K562 (cell line): ENCODE measurements around the gene PSMB2. TPM values are rescaled to one million over a fixed set of nuclear protein-coding genes. Genes with fewer than 3 reads are reported as not detected.

Experiments
- ATF7 ChIP-seq: fragments of 450-650 bp; IDR thresholded peaks from 2 replicates; pipeline ENCODE4 v1.7.1; 2014; ENCODE audit warnings: mild to moderate bottlenecking, moderate library complexity
- BDP1 ChIP-seq: IDR thresholded peaks from 3 replicates; pipeline ENCODE4 v1.6.1; 2011; ENCODE audit not compliant: insufficient read length, insufficient read depth
- CBX3 ChIP-seq, 2 experiments: IDR thresholded peaks; 1 replicate in 1 of 2; 2 replicates in 1 of 2; pipeline ENCODE4 v1.6.1; 2012; ENCODE audit warnings: inconsistent platforms in 2 of 2, low read length in 2 of 2, borderline replicate concordance in 1 of 2, control low read depth in 1 of 2
- DDX20 ChIP-seq: fragments of 450-650 bp; IDR thresholded peaks from 2 replicates; pipeline ENCODE4 v1.6.1; 2016; ENCODE audit warnings: missing genetic modification characterization, low read depth, mild to moderate bottlenecking, missing compliant biosample characterization, moderate library complexity
- KAT8 ChIP-seq: fragments of 450-650 bp; IDR thresholded peaks from 2 replicates; pipeline ENCODE4 v1.6.1; 2016; ENCODE audit warnings: low read depth, mild to moderate bottlenecking
- RBM14 ChIP-seq: fragments of 200-400 bp; formaldehyde crosslinking; IDR thresholded peaks from 2 replicates; pipeline ENCODE4 v1.6.1; 2018; ENCODE audit warnings: low read depth, mild to moderate bottlenecking, low read length, moderate library complexity, borderline replicate concordance; ENCODE audit not compliant: insufficient read depth
- ZNF133 ChIP-seq: fragments of 250-450 bp; sonication (Bioruptor Pico); IDR thresholded peaks from 2 replicates; pipeline ENCODE4 v1.4.0; 2020; ENCODE audit warnings: mild to moderate bottlenecking
- ZNF253 ChIP-seq: fragments of 250-450 bp; sonication (Bioruptor Pico); conservative IDR thresholded peaks from 2 replicates; pipeline ENCODE4 v1.6.1; 2021; ENCODE audit warnings: mild to moderate bottlenecking
- ZNF584 ChIP-seq: fragments of 200-800 bp; sonication (Bioruptor generic); IDR thresholded peaks from 2 replicates; pipeline ENCODE4 v1.6.1; 2016; ENCODE audit warnings: low read depth, mild to moderate bottlenecking, missing genetic modification characterization, missing compliant biosample characterization
- ZSCAN29 ChIP-seq: fragments of 450-650 bp; IDR thresholded peaks from 2 replicates; pipeline ENCODE4 v1.6.1; 2017
- polyA plus RNA-seq, 8 experiments: library from polyadenylated mRNA; depleted of rRNA in 4 of 8; stranded (reverse) in 5 of 8; unstranded in 3 of 8; fragments of >200 nt; fragmentation: Nextera tagmentation in 2 of 8; fragmentation: Illumina TruSeq in 1 of 8; extraction: Ambion mirVana in 2 of 8; extraction: Trizol in 1 of 8; gene quantifications; 2 replicates each; pipeline versions ENCODE4 v1.2.1 to v1.2.3, GENCODE V29; 2011 to 2014; ENCODE audit warnings: inconsistent platforms in 1 of 8, missing spikeins in 1 of 8
- total RNA-seq, 7 experiments: library from RNA; depleted of rRNA in 6 of 7; stranded (reverse); fragments of >200 nt in 6 of 7; fragmentation: Illumina TruSeq in 2 of 7; extraction: Trizol in 2 of 7; gene quantifications; 2 replicates each; pipeline versions ENCODE4 v1.2.1 to v1.2.3, GENCODE V29; 2011 to 2021; ENCODE audit warnings: low replicate concordance in 1 of 7
- TF ChIP-seq, protein P1 (sequence below), 2 experiments: fragments of 450-650 bp; formaldehyde crosslinking in 1 of 2; IDR thresholded peaks; 2 replicates each; pipeline versions ENCODE4 v1.4.0 to v1.6.1; 2014 to 2020; ENCODE audit warnings: mild to moderate bottlenecking in 2 of 2, borderline replicate concordance in 1 of 2, low read depth in 1 of 2
- TF ChIP-seq, protein P2 (sequence below): fragments of 450-650 bp; IDR thresholded peaks from one replicate; pipeline ENCODE4 v1.6.1; 2018; ENCODE audit warnings: mild to moderate bottlenecking, moderate library complexity; ENCODE audit not compliant: partially characterized antibody
- TF ChIP-seq, protein P3 (sequence below): IDR thresholded peaks from 2 replicates; pipeline ENCODE4 v1.6.1; 2016; ENCODE audit warnings: missing genetic modification characterization, missing compliant biosample characterization
- TF ChIP-seq, protein P4 (sequence below): fragments of 250-450 bp; sonication (Bioruptor Pico); IDR thresholded peaks from 2 replicates; pipeline ENCODE4 v1.9.0; 2021; ENCODE audit warnings: mild to moderate bottlenecking
- TF ChIP-seq, protein P5 (sequence below): sonication (generic); formaldehyde crosslinking; IDR thresholded peaks from 2 replicates; pipeline ENCODE4 v1.8.0; 2022; ENCODE audit warnings: missing genetic modification reagents, mild to moderate bottlenecking, borderline replicate concordance

Gene PSMB2
- total and polyA plus RNA-seq, 9 of the 15 experiments (the other 6 are each of a cell fraction or from before 2014, with no cell fraction given) = 71.7 to 543 (median 165) TPM

DNA sequence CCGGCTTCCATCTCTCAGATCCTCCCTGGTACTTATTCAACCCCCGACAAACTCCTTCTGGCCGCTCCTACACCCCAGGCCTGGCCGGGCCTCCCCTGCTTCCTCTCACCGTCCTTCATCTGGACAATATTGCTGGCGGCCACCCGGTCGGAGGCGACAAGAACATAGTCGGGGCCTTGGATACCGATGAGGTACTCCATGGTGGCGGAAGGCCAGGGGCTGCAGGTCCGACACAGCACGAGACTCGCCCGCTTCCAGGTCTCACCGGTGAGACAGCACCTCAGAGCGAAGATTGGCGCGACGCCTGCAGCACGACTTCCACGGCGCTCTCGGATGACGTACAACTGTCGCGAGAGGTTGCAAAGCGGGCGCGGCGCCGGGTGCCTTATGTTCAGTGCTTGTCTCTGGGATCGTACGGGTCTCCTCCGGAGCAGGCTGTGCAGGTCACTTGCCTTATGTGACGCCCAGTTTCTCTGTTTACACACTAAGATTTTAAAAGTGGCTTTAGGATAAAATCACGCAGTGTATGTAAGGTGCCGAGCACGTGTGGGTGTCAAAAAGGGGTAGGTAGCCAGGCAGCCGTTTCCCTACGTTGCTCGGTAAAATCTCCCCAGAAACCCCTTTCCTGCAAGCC, at the start of gene PSMB2 (continued):
- TF ChIP-seq, protein P1, sequence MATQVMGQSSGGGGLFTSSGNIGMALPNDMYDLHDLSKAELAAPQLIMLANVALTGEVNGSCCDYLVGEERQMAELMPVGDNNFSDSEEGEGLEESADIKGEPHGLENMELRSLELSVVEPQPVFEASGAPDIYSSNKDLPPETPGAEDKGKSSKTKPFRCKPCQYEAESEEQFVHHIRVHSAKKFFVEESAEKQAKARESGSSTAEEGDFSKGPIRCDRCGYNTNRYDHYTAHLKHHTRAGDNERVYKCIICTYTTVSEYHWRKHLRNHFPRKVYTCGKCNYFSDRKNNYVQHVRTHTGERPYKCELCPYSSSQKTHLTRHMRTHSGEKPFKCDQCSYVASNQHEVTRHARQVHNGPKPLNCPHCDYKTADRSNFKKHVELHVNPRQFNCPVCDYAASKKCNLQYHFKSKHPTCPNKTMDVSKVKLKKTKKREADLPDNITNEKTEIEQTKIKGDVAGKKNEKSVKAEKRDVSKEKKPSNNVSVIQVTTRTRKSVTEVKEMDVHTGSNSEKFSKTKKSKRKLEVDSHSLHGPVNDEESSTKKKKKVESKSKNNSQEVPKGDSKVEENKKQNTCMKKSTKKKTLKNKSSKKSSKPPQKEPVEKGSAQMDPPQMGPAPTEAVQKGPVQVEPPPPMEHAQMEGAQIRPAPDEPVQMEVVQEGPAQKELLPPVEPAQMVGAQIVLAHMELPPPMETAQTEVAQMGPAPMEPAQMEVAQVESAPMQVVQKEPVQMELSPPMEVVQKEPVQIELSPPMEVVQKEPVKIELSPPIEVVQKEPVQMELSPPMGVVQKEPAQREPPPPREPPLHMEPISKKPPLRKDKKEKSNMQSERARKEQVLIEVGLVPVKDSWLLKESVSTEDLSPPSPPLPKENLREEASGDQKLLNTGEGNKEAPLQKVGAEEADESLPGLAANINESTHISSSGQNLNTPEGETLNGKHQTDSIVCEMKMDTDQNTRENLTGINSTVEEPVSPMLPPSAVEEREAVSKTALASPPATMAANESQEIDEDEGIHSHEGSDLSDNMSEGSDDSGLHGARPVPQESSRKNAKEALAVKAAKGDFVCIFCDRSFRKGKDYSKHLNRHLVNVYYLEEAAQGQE (IDR thresholded peaks at IDR 0.05; ENCODE audit: borderline replicate concordance) = peak; percentile 97
- TF ChIP-seq, protein P1 (CRISPR knock-in tag; IDR thresholded peaks at IDR 0.05; ENCODE audit: low read depth) = no peak; the same call in 1 of the 2 replicates
- peak; percentile 88 for TF ChIP-seq ATF7
- no peak for TF ChIP-seq KAT8
- TF ChIP-seq, protein P2, sequence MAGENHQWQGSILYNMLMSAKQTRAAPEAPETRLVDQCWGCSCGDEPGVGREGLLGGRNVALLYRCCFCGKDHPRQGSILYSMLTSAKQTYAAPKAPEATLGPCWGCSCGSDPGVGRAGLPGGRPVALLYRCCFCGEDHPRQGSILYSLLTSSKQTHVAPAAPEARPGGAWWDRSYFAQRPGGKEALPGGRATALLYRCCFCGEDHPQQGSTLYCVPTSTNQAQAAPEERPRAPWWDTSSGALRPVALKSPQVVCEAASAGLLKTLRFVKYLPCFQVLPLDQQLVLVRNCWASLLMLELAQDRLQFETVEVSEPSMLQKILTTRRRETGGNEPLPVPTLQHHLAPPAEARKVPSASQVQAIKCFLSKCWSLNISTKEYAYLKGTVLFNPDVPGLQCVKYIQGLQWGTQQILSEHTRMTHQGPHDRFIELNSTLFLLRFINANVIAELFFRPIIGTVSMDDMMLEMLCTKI = no peak
- TF ChIP-seq BDP1 = no peak
- TF ChIP-seq ZNF584 (CRISPR knock-in tag) = no peak
- TF ChIP-seq, protein P3, sequence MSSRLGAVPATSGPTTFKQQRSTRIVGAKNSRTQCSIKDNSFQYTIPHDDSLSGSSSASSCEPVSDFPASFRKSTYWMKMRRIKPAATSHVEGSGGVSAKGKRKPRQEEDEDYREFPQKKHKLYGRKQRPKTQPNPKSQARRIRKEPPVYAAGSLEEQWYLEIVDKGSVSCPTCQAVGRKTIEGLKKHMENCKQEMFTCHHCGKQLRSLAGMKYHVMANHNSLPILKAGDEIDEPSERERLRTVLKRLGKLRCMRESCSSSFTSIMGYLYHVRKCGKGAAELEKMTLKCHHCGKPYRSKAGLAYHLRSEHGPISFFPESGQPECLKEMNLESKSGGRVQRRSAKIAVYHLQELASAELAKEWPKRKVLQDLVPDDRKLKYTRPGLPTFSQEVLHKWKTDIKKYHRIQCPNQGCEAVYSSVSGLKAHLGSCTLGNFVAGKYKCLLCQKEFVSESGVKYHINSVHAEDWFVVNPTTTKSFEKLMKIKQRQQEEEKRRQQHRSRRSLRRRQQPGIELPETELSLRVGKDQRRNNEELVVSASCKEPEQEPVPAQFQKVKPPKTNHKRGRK (tag) = no peak
- no peak for TF ChIP-seq DDX20 (tag)
- no peak; a peak in 1 of 3 replicates for TF ChIP-seq CBX3 (IDR thresholded peaks at IDR 0.05; ENCODE audit: borderline replicate concordance in 1 of 2, low read length in 2 of 2)
- TF ChIP-seq, protein P4, sequence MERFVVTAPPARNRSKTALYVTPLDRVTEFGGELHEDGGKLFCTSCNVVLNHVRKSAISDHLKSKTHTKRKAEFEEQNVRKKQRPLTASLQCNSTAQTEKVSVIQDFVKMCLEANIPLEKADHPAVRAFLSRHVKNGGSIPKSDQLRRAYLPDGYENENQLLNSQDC (CRISPR knock-in tag) = no peak
- TF ChIP-seq ZSCAN29 = no peak
- TF ChIP-seq ZNF133 (CRISPR knock-in tag) = no peak
- no peak for TF ChIP-seq RBM14
- no peak for TF ChIP-seq ZNF253 (CRISPR knock-in tag)
- TF ChIP-seq, protein P5, sequence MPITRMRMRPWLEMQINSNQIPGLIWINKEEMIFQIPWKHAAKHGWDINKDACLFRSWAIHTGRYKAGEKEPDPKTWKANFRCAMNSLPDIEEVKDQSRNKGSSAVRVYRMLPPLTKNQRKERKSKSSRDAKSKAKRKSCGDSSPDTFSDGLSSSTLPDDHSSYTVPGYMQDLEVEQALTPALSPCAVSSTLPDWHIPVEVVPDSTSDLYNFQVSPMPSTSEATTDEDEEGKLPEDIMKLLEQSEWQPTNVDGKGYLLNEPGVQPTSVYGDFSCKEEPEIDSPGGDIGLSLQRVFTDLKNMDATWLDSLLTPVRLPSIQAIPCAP = no peak
